GM12801 (cell line): ENCODE measurements around the gene MAP7D3.

Source experiments
- TF ChIP-seq, protein P1 (sequence below): IDR thresholded peaks from one replicate; pipeline ENCODE4 v1.5.1; 2011; ENCODE audit warnings: control low read depth; ENCODE audit not compliant: insufficient read length; ENCODE audit errors: extremely low read depth

Gene MAP7D3

DNA sequence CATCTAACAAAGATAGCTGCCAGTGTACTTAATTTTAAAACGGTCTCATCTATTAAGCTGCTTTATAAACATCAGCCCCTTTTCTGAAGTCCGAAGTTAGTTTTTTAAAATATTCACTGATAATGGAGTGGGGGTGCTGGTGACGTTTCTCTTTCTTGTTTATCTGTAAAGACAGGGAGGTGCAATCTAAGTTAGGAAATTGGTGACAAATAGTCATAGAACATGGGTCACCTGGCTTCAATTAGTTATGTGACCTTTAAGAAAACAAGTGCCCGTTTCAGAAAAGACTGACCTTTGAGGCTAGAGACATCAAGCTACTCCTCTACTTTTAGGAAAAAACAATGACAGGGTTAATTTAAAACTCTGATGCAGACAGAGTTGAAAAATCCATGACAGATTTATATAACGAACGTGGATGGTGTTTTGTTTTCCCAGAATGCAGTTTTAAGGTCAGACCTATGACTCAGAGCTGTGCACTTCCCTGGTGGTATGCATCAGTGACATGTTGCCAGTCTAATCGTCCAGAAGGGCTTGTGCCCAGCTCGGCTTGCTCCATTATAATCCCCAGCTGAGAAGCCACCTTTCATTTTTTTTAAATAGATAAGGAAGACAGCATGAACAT lies 65.7 kb downstream of the MAP7D3 start:
- TF ChIP-seq, protein P1, sequence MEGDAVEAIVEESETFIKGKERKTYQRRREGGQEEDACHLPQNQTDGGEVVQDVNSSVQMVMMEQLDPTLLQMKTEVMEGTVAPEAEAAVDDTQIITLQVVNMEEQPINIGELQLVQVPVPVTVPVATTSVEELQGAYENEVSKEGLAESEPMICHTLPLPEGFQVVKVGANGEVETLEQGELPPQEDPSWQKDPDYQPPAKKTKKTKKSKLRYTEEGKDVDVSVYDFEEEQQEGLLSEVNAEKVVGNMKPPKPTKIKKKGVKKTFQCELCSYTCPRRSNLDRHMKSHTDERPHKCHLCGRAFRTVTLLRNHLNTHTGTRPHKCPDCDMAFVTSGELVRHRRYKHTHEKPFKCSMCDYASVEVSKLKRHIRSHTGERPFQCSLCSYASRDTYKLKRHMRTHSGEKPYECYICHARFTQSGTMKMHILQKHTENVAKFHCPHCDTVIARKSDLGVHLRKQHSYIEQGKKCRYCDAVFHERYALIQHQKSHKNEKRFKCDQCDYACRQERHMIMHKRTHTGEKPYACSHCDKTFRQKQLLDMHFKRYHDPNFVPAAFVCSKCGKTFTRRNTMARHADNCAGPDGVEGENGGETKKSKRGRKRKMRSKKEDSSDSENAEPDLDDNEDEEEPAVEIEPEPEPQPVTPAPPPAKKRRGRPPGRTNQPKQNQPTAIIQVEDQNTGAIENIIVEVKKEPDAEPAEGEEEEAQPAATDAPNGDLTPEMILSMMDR, result no peak

DNA sequence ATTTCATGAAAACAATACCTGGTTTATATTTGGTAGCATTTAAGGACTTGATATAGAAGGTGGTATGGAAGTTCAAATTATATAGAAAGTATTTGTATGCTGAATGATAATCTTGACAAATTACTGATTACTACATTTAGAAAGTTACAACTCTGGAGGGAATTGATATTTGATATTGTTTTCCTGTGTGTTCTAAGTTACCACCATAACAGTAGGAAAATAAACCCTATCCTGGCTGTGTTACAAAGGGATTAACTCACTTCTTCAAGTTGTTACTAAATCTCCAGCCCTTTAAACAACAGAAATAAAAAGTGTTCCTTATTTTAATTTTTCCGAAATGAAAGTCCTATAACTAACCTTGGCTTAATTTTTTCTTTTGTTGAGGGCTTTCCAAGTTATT lies 67.3 kb downstream of the MAP7D3 start:
- TF ChIP-seq, protein P1, result no peak

DNA sequence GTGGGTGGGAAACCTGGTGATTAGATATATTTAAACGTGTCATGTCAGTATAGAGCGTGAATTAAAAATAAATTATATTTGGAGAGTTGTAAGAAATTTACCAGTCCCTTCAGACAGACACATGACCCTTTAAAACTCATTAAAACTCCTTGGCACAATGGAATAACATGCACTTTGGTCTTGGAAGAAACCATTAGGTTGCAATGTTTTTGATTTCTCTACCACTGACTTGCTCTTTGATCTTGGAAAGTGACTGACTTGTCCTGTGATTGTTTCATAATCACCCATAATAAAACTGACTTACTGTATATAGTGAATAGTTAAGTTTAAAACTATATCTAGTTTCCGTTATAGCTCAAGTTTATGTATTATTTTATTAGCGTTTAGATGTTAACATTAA lies 68.0 kb downstream of the MAP7D3 start:
- TF ChIP-seq, protein P1, result no peak

DNA sequence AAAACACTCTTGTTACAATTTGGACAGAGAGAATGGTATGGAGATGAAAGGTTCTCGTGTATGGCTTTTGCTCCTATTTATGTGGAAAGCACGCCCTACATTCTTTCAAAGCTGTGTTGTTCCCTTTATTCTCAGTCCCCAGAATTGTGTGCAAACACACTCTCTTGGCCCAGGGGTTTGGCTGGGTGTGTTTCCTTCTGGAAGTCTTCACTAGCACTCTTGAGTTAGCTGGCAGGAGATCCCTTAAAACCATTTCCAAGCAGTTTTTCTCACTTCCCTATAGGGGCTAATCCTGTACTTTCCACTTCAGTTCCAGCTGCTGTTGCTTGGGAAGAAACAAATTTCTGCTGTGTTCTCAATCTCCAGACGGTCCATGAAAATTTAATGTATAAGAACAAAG lies 68.8 kb downstream of the MAP7D3 start:
- TF ChIP-seq, protein P1, result no peak

DNA sequence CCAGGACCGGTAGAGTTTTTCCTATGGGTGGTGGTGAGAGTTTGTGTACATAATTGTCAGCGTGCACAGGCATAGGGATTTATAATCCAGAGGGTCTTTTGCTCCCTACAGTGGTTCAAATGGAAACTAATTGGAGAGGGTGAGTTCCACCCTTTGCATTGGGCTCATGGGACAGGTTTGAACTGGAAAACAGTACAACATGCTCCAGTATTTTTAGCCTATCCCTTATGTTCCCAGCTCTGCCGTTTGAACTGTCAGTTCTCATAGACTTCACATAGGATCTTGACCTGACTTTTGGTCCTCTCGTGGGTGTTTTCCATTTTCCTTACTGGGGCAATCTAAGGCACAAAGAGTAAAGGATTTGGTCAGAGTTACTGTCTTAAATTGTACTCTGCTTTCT lies 72.1 kb downstream of the MAP7D3 start:
- TF ChIP-seq, protein P1, result no peak

DNA sequence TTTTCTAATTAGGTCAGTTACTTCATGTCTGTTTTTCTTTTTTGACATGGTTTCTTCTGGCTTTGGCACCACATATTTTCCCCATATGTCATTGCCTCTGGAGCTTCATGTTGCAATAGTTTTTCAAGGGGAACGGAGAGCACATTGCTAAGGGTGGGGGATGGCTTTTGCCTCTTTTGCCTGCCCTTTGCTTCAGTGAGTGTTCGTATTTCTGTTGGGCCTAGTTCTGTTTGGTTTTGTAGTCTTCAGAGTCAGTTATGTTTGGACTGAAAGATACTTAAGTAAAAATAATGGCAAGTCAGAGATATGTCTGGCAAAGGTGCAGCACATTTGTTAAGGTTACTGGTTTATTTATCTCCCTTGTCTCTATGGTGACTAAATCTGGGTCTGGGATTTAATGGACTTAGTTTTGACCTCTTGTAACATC lies 74.8 kb downstream of the MAP7D3 start:
- TF ChIP-seq, protein P1, result no peak

DNA sequence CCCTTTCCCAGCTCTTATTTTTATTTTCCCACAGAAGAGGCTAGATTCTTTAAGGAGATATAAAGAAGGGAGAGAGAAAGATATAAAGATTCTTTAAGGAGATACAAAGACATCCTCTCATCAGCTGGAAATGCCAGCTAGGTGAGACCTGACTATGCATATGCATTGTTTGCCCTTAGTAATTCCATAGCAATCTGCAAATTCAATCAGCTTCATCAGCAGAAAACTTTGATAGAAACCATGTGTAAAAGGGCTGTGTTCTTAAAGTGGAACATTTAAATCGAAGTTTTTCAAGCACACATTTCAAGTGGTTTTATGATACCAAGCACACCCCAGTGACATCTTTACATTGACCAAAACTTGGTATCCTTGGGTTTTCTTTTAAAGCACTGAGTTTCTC lies 79.8 kb downstream of the MAP7D3 start:
- TF ChIP-seq, protein P1, result no peak
